Transverse colon (tissue), 4 donors: ENCODE data around the gene GRIP2.

Experiments
- POLR2A ChIP-seq: fragments of 450-650 bp; IDR thresholded peaks from one replicate; pipeline ENCODE4 v1.6.1; 2016; ENCODE audit warnings: antibody characterized with exemption, mild to moderate bottlenecking, moderate library complexity
- POLR2AphosphoS5 ChIP-seq, 3 donors: sonication (generic); formaldehyde crosslinking; IDR thresholded peaks; one replicate each; pipeline ENCODE4 v1.6.1; 2016; ENCODE audit warnings: antibody characterized with exemption in 3 of 3
- TF ChIP-seq, protein P1 (sequence below), 5 experiments: fragments of 200-600 bp in 3 of 5; fragments of 450-650 bp in 2 of 5; sonication (generic) in 3 of 5; IDR thresholded peaks; 1 replicate in 2 of 5; 2 replicates in 3 of 5; pipeline ENCODE4 v1.5.1; 2016 to 2017; ENCODE audit warnings: antibody characterized with exemption in 5 of 5, inconsistent platforms in 3 of 5, mild to moderate bottlenecking in 2 of 5, moderate library complexity in 1 of 5

DNA sequence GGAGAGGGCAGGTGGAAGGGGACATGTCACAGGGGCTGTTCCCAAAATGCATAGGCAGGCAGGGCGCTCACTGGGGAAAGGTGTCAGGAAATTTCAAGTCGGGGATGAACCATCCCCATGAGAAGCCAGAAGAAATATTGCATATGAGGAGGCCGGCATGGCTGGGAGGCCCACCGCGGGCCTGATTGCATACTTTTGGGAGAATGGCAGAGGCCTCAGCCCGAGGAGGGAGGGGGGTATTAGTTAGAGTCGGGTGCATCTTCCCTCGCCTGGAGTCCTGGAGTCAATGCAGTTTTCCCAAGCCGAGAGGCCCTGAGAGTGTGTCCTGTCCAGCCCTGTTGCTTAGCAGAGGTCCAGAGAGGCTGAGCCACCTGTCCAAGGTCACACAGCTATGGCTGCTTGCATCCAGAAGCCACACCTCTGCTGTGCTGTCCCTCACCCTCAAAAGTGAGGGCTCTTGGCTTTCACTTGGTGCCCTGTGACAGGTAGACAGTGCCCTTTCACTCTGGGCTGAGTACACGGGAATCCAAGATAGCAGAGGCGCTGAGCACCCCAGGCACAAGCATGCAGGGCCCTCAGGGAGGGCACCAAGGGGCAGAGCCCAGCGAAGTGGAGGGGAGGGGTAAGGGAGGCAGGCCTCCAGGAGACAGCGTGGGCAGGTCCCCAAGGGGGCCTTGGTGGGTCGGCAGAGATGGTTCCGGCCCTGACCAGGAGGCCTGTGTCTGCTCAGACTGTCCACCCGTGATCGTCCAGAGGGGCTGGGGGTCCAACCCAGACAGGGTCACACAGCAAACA, 48.5 kb downstream of the GRIP2 start:
- TF ChIP-seq, protein P1, sequence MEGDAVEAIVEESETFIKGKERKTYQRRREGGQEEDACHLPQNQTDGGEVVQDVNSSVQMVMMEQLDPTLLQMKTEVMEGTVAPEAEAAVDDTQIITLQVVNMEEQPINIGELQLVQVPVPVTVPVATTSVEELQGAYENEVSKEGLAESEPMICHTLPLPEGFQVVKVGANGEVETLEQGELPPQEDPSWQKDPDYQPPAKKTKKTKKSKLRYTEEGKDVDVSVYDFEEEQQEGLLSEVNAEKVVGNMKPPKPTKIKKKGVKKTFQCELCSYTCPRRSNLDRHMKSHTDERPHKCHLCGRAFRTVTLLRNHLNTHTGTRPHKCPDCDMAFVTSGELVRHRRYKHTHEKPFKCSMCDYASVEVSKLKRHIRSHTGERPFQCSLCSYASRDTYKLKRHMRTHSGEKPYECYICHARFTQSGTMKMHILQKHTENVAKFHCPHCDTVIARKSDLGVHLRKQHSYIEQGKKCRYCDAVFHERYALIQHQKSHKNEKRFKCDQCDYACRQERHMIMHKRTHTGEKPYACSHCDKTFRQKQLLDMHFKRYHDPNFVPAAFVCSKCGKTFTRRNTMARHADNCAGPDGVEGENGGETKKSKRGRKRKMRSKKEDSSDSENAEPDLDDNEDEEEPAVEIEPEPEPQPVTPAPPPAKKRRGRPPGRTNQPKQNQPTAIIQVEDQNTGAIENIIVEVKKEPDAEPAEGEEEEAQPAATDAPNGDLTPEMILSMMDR (IDR thresholded peaks at IDR 0.05): no peak
- no peak for TF ChIP-seq POLR2AphosphoS5 (IDR thresholded peaks at IDR 0.05)
- TF ChIP-seq POLR2A: no peak
